PC-9 (cell line): Measurements from ENCODE around the gene THNSL1. TPM values are rescaled to one million over a fixed set of nuclear protein-coding genes. Genes with fewer than 3 reads are reported as not detected.

Experiments
- BruUV-seq: library from RNA; stranded (reverse); fragments of 400-500 nt; replicated peaks from 2 replicates; lab custom pipeline; 2021; lab: Mats Ljungman, UMichigan
- CTCF ChIA-PET: fragments of 300-600 bp; sonication (Branson Sonifier 250); formaldehyde crosslinking; loops from one replicate; lab custom pipeline; 2022; ENCODE audit warnings: antibody characterized with exemption; lab: Charles Lee
- POLR2A ChIA-PET: fragments of 300-600 bp; sonication (Branson Sonifier 250); formaldehyde crosslinking; loops from one replicate; lab custom pipeline; 2022; ENCODE audit warnings: antibody characterized with exemption; ENCODE audit not compliant: unreplicated experiment; lab: Charles Lee
- DNase-seq, 2 experiments: peaks; one replicate each; pipeline versions ENCODE4 v3.0.0 to v3.0.0-alpha.2; 2015 to 2022; ENCODE audit warnings: mixed read lengths in 1 of 2
- H2AFZ ChIP-seq: fragments of 200-600 bp; sonication (generic); 2 replicates; pipeline ENCODE4 v1.8.1; 2017; ENCODE audit warnings: antibody characterized with exemption
- H3F3A ChIP-seq: fragments of 200-600 bp; sonication (generic); 2 replicates; pipeline ENCODE4 v1.8.1; 2017; ENCODE audit warnings: antibody characterized with exemption, mild to moderate bottlenecking, low read depth; ENCODE audit not compliant: insufficient read depth
- H3K27ac ChIP-seq: fragments of 200-600 bp; sonication (generic); 2 replicates; pipeline ENCODE4 v1.6.1; 2016; ENCODE audit warnings: mixed run types
- H3K27me3 ChIP-seq: fragments of 200-600 bp; sonication (generic); 2 replicates; pipeline ENCODE4 v1.6.1; 2016; ENCODE audit warnings: low read depth, mixed run types; ENCODE audit not compliant: insufficient read depth
- H3K36me3 ChIP-seq: fragments of 200-600 bp; sonication (generic); 2 replicates; pipeline ENCODE4 v1.6.1; 2016; ENCODE audit warnings: low read depth, mixed run types
- H3K4me1 ChIP-seq: fragments of 200-600 bp; sonication (generic); replicated peaks from 2 replicates; pipeline ENCODE4 v1.6.1; 2016; ENCODE audit warnings: mixed run types; ENCODE audit not compliant: insufficient read depth
- H3K4me2 ChIP-seq: fragments of 200-600 bp; sonication (generic); 2 replicates; pipeline ENCODE4 v1.6.1; 2017; ENCODE audit warnings: mixed run types
- H3K4me3 ChIP-seq: fragments of 200-600 bp; sonication (generic); 2 replicates; pipeline ENCODE4 v1.6.1; 2016; ENCODE audit warnings: mixed run types
- H3K79me2 ChIP-seq: fragments of 200-600 bp; sonication (generic); 2 replicates; pipeline ENCODE4 v1.6.1; 2017; ENCODE audit warnings: low read depth, mixed run types
- H3K9me2 ChIP-seq: fragments of 200-600 bp; sonication (generic); 2 replicates; pipeline ENCODE4 v1.8.1; 2017; ENCODE audit warnings: mild to moderate bottlenecking; ENCODE audit not compliant: insufficient read depth
- H3K9me3 ChIP-seq: fragments of 200-600 bp; sonication (generic); 2 replicates; pipeline ENCODE4 v1.8.1; 2016; ENCODE audit warnings: low read depth; ENCODE audit not compliant: insufficient read depth
- H4K20me1 ChIP-seq: fragments of 200-600 bp; sonication (generic); 2 replicates; pipeline ENCODE4 v1.8.1; 2017; ENCODE audit not compliant: insufficient read depth
- CTCF ChIP-seq: fragments of 200-600 bp; sonication (generic); conservative IDR thresholded peaks from 2 replicates; pipeline ENCODE4 v1.6.1; 2017; ENCODE audit warnings: mixed run types, antibody characterized with exemption, mild to moderate bottlenecking, moderate library complexity
- EZH2 ChIP-seq: fragments of 200-600 bp; sonication (generic); IDR thresholded peaks from 2 replicates; pipeline ENCODE4 v1.8.0; 2017; ENCODE audit warnings: antibody characterized with exemption, low read depth
- intact Hi-C: fragments of 100-400 bp; cut with micrococcal nuclease; formaldehyde crosslinking; loops from one replicate; pipeline ENCODE4 v1.10.0; 2022; ENCODE audit not compliant: unreplicated experiment
- total RNA-seq: library from RNA; stranded (reverse); gene quantifications from 2 replicates; pipeline ENCODE4 v1.2.3, GENCODE V29; 2021

Gene THNSL1
- total RNA-seq, 1 experiment from 2014 or later, result 6.8 TPM

GRCh38 chr10:24991298-24991697 lies 25.1 kb upstream of the THNSL1 start:
- H2AFZ ChIP-seq, result no peak overlapping the region
- TF ChIP-seq EZH2 (no peak), CTCF (no peak)
- H3K27me3 ChIP-seq, result no peaks in the 10 kb centered on the region
- no peak overlapping the region for H3K27ac ChIP-seq
- no peak overlapping the region for H3K4me3 ChIP-seq
- no peaks in the 10 kb centered on the region for H4K20me1 ChIP-seq
- no peaks in the 10 kb centered on the region for H3K79me2 ChIP-seq
- ChIA-PET CTCF (no interaction called here), POLR2A (no interaction called here)
- H3K4me2 ChIP-seq, result no peak overlapping the region
- intact Hi-C loops, result no loop called here
- no peaks in the 10 kb centered on the region for H3K36me3 ChIP-seq
- DNase-seq, result no peak
- no peaks in the 10 kb centered on the region for H3K9me3 ChIP-seq
- no TSS peak for BruUV-seq
- H3F3A ChIP-seq, result no peaks in the 10 kb centered on the region
- H3K4me1 ChIP-seq, result no peaks in the 10 kb centered on the region
- H3K9me2 ChIP-seq, result no peaks in the 10 kb centered on the region

- no peak for DNase-seq
- no peak overlapping the region for H3K4me3 ChIP-seq
- no peaks in the 10 kb centered on the region for H3K27me3 ChIP-seq
- H3K9me2 ChIP-seq, result no peaks in the 10 kb centered on the region
- POLR2A ChIA-PET, result no interaction called here
- BruUV-seq, result no TSS peak
- intact Hi-C loops, result no loop called here
- no peak for TF ChIP-seq CTCF
- H3K4me2 ChIP-seq, result no peak overlapping the region
- no peaks in the 10 kb centered on the region for H3F3A ChIP-seq
- H4K20me1 ChIP-seq, result no peaks in the 10 kb centered on the region
- H3K27ac ChIP-seq, result no peak overlapping the region
- CTCF ChIA-PET, result no interaction called here
- no peak overlapping the region for H2AFZ ChIP-seq
- H3K4me1 ChIP-seq, result no peaks in the 10 kb centered on the region
- no peaks in the 10 kb centered on the region for H3K9me3 ChIP-seq
- H3K79me2 ChIP-seq, result no peaks in the 10 kb centered on the region
- H3K36me3 ChIP-seq, result no peaks in the 10 kb centered on the region
Measured at GRCh38 chr10:24992512-24993133, 23.8 kb upstream of the THNSL1 start.

- H3K4me3 ChIP-seq, result no peak overlapping the region
- H3K4me1 ChIP-seq, result no peaks in the 10 kb centered on the region
- H3K9me2 ChIP-seq, result no peaks in the 10 kb centered on the region
- H3K9me3 ChIP-seq, result no peaks in the 10 kb centered on the region
- ChIA-PET CTCF (no interaction called here), POLR2A (no interaction called here)
- intact Hi-C loops, result no loop called here
- no peak overlapping the region for H3K4me2 ChIP-seq
- no TSS peak for BruUV-seq
- no peak overlapping the region for H3K27ac ChIP-seq
- DNase-seq, result no peak
- H4K20me1 ChIP-seq, result no peaks in the 10 kb centered on the region
- H3K36me3 ChIP-seq, result no peaks in the 10 kb centered on the region
- TF ChIP-seq EZH2 (no peak), CTCF (no peak)
- H3K27me3 ChIP-seq, result no peaks in the 10 kb centered on the region
- no peaks in the 10 kb centered on the region for H3F3A ChIP-seq
- H3K79me2 ChIP-seq, result no peaks in the 10 kb centered on the region
- no peak overlapping the region for H2AFZ ChIP-seq
Measured at GRCh38 chr10:24993237-24993958, 23.0 kb upstream of the THNSL1 start.
